MM.1S (cell line): Measurements from ENCODE around the gene CPPED1.

Experiments used
- DNase-seq: peaks from one replicate; pipeline ENCODE4 v3.0.0-alpha.2; 2015
- H2AFZ ChIP-seq: fragments of 300-600 bp; sonication (generic); 2 replicates; pipeline ENCODE4 v1.6.0; 2016; ENCODE audit warnings: antibody characterized with exemption, low read length
- H3F3A ChIP-seq: fragments of 300-600 bp; sonication (generic); 2 replicates; pipeline ENCODE4 v1.6.1; 2016; ENCODE audit warnings: mild to moderate bottlenecking, antibody characterized with exemption, low read length, moderate library complexity, mixed read lengths; ENCODE audit not compliant: insufficient read depth
- H3K27ac ChIP-seq: fragments of 300-600 bp; sonication (generic); 2 replicates; pipeline ENCODE4 v1.5.1; 2016; ENCODE audit warnings: mild to moderate bottlenecking, low read length
- H3K27me3 ChIP-seq: fragments of 300-600 bp; sonication (generic); replicated peaks from 2 replicates; pipeline ENCODE4 v1.6.0; 2016; ENCODE audit warnings: low read length; ENCODE audit not compliant: insufficient read depth
- H3K36me3 ChIP-seq: fragments of 300-600 bp; sonication (generic); replicated peaks from 2 replicates; pipeline ENCODE4 v1.6.1; 2016; ENCODE audit warnings: mild to moderate bottlenecking, low read length, mixed read lengths; ENCODE audit not compliant: insufficient read depth
- H3K4me1 ChIP-seq: fragments of 300-600 bp; sonication (generic); 2 replicates; pipeline ENCODE4 v1.6.1; 2016; ENCODE audit warnings: low read length, mixed read lengths
- H3K4me2 ChIP-seq: fragments of 300-600 bp; sonication (generic); 2 replicates; pipeline ENCODE4 v1.6.0; 2016; ENCODE audit warnings: low read depth, low read length
- H3K4me3 ChIP-seq: fragments of 300-600 bp; sonication (generic); 2 replicates; pipeline ENCODE4 v1.5.1; 2016; ENCODE audit warnings: low read length, mixed read lengths
- H3K79me2 ChIP-seq: fragments of 300-600 bp; sonication (generic); 2 replicates; pipeline ENCODE4 v1.6.1; 2016; ENCODE audit warnings: mixed run types, low read length, mixed read lengths
- H3K9ac ChIP-seq: fragments of 300-600 bp; sonication (generic); 2 replicates; pipeline ENCODE4 v1.6.1; 2016; ENCODE audit warnings: low read length, mixed read lengths
- H3K9me2 ChIP-seq: fragments of 300-600 bp; sonication (generic); replicated peaks from 2 replicates; pipeline ENCODE4 v1.6.1; 2016; ENCODE audit warnings: mild to moderate bottlenecking, low read length, mixed read lengths; ENCODE audit not compliant: insufficient read depth
- H3K9me3 ChIP-seq: fragments of 300-600 bp; sonication (generic); replicated peaks from 2 replicates; pipeline ENCODE4 v1.6.1; 2016; ENCODE audit warnings: mild to moderate bottlenecking, low read length, mixed read lengths; ENCODE audit not compliant: insufficient read depth
- H4K20me1 ChIP-seq: fragments of 300-600 bp; sonication (generic); 2 replicates; pipeline ENCODE4 v1.6.1; 2016; ENCODE audit warnings: mild to moderate bottlenecking, low read length, moderate library complexity, mixed read lengths; ENCODE audit not compliant: insufficient read depth
- CTCF ChIP-seq: fragments of 300-600 bp; sonication (generic); IDR thresholded peaks from 2 replicates; pipeline ENCODE4 v1.5.1; 2016; ENCODE audit warnings: antibody characterized with exemption, low read length, mixed read lengths
- EZH2 ChIP-seq: fragments of 300-600 bp; sonication (generic); optimal IDR thresholded peaks from 2 replicates; pipeline ENCODE3; 2017; ENCODE audit warnings: low read depth, mild to moderate bottlenecking, antibody characterized with exemption, low read length, mixed read lengths
- EZH2phosphoT487 ChIP-seq: fragments of 300-600 bp; sonication (generic); IDR thresholded peaks from 2 replicates; pipeline ENCODE4 v1.6.1; 2018; ENCODE audit warnings: antibody characterized with exemption, low read length

CPPED1 gene

DNA sequence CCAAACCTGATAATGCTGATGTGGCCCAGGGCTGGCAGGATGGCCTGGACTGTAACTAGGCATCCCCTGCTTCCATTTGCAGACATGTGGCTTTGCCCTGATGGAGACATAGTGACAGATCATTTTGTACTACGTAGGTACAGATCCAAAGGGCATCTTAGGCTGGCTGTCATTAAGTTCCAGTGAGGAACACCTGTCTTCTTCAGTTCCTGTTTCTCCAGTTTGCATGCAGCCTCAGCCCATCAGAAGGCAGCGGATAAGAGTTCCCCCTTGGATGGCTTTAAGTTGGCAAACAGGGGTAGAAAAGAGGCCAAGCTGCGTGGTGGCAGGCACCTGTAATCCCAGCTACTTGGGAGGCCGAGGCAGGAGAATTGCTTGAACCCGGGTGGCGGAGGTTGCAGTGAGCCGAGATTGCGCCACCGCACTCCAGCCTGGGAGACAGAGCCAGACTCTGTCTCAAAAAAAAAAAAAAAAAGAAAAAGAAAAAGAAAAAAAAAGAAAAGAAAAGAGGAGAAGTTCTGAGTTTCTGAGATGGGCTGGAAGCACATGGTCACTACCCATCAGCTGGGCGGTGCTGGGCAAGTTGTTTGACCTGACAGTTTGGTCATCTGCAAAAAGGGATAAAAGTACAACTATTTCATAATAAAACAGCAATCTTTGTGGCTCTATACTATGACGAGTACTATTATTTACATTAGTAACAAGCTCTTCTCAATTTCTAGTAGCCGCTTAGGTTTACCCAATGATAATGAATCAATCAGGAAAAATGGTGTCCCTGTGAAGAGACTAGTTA is 42.7 kb downstream of the CPPED1 start:
- Histone ChIP-seq H3K79me2 (no peaks in the 10 kb centered on the region), H4K20me1 (no peaks in the 10 kb centered on the region), H3K4me2 (no peak overlapping the region)

GRCh38 chr16:12758670-12759558 is 44.8 kb downstream of the CPPED1 start:
- Histone ChIP-seq H3K9ac (no peak overlapping the region), H2AFZ (no peak overlapping the region), H3K27ac (no peak overlapping the region), H3K9me2 (no peaks in the 10 kb centered on the region), H3K36me3 (no peaks in the 10 kb centered on the region), H3K9me3 (no peaks in the 10 kb centered on the region), H3K4me2 (no peak overlapping the region), H3F3A (no peaks in the 10 kb centered on the region), H3K27me3 (no peaks in the 10 kb centered on the region), H3K4me1 (no peaks in the 10 kb centered on the region), H4K20me1 (no peaks in the 10 kb centered on the region), H3K79me2 (no peaks in the 10 kb centered on the region), H3K4me3 (no peak overlapping the region)
- DNase-seq = no peak
- TF ChIP-seq CTCF (no peak), EZH2phosphoT487 (no peak), EZH2 (no peak)

More for the DNA sequence above, 42.7 kb downstream of the CPPED1 start:
- Histone ChIP-seq H3K9me3 (no peaks in the 10 kb centered on the region), H3K27me3 (no peaks in the 10 kb centered on the region), H3K9ac (no peak overlapping the region), H3K9me2 (no peaks in the 10 kb centered on the region), H3K4me3 (no peak overlapping the region), H3K27ac (no peak overlapping the region), H2AFZ (no peak overlapping the region), H3K36me3 (no peaks in the 10 kb centered on the region), H3F3A (no peaks in the 10 kb centered on the region), H3K4me1 (no peaks in the 10 kb centered on the region)
- no peak for DNase-seq
- TF ChIP-seq EZH2phosphoT487 (no peak), CTCF (no peak), EZH2 (no peak)

DNA sequence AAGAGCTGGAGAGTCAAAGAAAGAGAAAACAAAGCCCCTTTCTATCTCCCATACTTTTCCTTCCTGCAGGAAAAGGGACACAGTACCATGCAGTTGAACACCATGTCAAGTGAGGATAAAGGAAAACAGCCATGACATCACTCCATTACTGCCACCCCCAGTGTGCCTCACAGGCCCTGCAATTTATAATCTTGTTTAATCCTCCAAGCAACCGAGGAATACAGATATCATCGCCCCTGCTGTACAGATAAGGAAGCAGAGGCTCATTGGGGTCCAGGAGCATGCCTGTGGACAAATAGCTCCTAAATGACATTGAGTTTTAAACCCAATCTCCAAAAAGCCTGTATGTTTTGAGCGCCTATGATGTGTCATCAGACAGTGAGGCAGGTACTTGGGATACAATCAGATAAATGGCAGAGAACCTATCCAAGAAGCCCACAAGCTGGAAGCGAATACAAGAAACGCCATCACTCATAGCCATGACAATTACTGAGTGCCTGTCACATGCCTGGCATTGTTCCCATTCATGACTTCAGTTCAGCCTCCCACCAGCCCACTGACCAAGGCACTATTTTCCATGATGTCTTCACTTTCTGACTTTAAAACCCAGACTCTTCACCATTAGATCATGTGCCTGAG is 45.5 kb downstream of the CPPED1 start:
- Histone ChIP-seq H2AFZ (no peak overlapping the region), H3K36me3 (no peaks in the 10 kb centered on the region), H3K9me3 (no peaks in the 10 kb centered on the region), H4K20me1 (no peaks in the 10 kb centered on the region), H3K4me3 (no peak overlapping the region), H3F3A (no peaks in the 10 kb centered on the region), H3K9ac (no peak overlapping the region), H3K79me2 (no peaks in the 10 kb centered on the region), H3K27me3 (no peaks in the 10 kb centered on the region), H3K4me1 (no peaks in the 10 kb centered on the region), H3K9me2 (no peaks in the 10 kb centered on the region), H3K4me2 (no peak overlapping the region), H3K27ac (no peak overlapping the region)
- TF ChIP-seq CTCF (no peak), EZH2 (no peak)
- no peak for DNase-seq
